ENCODE data around the gene ACSL4.

DNA sequence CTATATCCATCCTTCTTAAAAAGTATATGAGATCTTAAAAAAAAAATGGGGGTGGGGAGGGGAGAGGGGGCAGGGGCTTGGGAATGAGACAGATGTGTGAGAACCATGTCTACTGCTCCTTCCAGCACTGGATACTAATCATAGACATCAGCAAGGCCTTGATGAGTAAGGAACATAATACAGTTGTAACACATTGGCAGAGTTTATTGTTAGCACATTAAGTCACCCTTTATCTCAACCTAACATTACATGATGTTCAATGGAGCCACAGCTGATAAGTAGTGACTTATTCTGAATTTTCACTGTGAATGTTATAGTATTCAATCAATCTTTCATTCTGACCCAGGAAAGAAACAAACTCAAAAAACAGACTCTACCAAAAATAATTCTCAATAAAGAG, 60.8 kb downstream of the ACSL4 start:
- TF ChIP-seq, protein P1, sequence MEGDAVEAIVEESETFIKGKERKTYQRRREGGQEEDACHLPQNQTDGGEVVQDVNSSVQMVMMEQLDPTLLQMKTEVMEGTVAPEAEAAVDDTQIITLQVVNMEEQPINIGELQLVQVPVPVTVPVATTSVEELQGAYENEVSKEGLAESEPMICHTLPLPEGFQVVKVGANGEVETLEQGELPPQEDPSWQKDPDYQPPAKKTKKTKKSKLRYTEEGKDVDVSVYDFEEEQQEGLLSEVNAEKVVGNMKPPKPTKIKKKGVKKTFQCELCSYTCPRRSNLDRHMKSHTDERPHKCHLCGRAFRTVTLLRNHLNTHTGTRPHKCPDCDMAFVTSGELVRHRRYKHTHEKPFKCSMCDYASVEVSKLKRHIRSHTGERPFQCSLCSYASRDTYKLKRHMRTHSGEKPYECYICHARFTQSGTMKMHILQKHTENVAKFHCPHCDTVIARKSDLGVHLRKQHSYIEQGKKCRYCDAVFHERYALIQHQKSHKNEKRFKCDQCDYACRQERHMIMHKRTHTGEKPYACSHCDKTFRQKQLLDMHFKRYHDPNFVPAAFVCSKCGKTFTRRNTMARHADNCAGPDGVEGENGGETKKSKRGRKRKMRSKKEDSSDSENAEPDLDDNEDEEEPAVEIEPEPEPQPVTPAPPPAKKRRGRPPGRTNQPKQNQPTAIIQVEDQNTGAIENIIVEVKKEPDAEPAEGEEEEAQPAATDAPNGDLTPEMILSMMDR (IDR thresholded peaks at IDR 0.05), result no peak
- TF ChIP-seq, protein P2, sequence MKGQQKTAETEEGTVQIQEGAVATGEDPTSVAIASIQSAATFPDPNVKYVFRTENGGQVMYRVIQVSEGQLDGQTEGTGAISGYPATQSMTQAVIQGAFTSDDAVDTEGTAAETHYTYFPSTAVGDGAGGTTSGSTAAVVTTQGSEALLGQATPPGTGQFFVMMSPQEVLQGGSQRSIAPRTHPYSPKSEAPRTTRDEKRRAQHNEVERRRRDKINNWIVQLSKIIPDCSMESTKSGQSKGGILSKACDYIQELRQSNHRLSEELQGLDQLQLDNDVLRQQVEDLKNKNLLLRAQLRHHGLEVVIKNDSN (IDR thresholded peaks at IDR 0.05; ENCODE audit: borderline replicate concordance, low read depth), result no peak
- TF ChIP-seq RCOR1 (IDR thresholded peaks at IDR 0.05; ENCODE audit: low read length), result no peak

Data from SK-N-SH (cell line).